ENCODE measurements around the gene BOD1L1.

BOD1L1 gene

DNA sequence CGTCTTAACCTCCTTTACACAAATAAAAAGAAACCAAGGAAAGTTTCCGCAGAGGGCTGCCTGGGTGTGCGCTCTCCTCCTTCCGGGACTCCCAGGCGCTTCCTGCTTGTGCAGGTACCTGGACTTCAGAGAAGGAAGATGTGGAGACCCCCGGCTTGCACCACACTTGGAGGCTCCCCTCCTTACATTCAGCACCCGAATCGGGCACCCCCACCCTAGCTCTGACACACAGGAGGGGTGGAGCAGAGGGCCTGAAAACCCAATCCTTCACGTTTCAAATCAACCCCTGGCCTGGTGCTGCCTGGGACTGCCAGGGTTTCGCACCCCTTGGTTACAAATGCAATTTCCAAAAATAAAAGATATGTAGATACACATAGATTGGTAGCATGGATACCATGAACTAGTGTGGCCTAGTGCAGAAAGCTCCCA is 86.3 kb downstream of the BOD1L1 start:
- DNase-seq (ENCODE audit: low read depth) = no peak
- TF ChIP-seq, protein P1, sequence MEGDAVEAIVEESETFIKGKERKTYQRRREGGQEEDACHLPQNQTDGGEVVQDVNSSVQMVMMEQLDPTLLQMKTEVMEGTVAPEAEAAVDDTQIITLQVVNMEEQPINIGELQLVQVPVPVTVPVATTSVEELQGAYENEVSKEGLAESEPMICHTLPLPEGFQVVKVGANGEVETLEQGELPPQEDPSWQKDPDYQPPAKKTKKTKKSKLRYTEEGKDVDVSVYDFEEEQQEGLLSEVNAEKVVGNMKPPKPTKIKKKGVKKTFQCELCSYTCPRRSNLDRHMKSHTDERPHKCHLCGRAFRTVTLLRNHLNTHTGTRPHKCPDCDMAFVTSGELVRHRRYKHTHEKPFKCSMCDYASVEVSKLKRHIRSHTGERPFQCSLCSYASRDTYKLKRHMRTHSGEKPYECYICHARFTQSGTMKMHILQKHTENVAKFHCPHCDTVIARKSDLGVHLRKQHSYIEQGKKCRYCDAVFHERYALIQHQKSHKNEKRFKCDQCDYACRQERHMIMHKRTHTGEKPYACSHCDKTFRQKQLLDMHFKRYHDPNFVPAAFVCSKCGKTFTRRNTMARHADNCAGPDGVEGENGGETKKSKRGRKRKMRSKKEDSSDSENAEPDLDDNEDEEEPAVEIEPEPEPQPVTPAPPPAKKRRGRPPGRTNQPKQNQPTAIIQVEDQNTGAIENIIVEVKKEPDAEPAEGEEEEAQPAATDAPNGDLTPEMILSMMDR (conservative IDR thresholded peaks at IDR 0.05; ENCODE audit: control insufficient read depth, insufficient read depth, low read depth, low read length) = no peak
- H3K4me3 ChIP-seq (ENCODE audit: control insufficient read depth, low read depth, low read length) = no peak overlapping the region

DNA sequence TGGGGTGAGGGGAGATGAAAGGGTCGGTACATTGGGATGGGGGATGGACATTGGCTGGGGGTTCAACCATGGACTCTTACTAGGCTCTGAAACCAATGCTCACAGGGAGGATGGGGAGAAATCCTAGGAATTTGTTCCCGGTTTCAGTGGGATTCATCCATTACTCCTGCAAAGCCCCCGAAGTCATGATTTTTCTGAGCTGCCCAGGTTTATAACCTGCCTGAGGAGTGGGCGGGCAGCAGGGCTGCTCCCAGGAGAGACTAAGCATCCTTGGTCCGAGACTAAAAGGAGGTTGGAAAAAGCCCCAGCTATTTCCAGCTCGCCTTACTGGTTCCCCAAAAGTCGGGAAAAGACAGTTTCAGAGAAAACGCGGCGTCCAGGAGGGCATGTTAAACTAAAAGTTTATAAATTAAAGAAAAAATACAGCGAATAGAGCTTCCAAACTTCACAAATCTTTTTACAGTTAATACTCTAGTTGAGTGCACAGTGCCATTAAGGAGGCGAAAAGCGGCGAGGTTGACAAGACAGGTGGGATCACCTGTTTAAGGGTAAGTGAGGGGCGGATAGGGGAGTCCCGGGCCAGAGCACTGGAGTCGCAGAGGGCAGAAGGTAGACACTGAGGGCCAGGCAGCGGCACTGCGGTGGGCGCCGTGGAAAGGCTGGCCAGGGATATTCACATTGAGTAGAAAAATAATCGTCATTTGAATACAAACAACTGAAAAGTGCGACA is 86.9 kb downstream of the BOD1L1 start:
- H3K4me3 ChIP-seq (ENCODE audit: control insufficient read depth, low read depth, low read length) = no peak overlapping the region
- no peak for DNase-seq (ENCODE audit: low read depth)
- TF ChIP-seq, protein P1 (conservative IDR thresholded peaks at IDR 0.05; ENCODE audit: control insufficient read depth, insufficient read depth, low read depth, low read length) = no peak

DNA sequence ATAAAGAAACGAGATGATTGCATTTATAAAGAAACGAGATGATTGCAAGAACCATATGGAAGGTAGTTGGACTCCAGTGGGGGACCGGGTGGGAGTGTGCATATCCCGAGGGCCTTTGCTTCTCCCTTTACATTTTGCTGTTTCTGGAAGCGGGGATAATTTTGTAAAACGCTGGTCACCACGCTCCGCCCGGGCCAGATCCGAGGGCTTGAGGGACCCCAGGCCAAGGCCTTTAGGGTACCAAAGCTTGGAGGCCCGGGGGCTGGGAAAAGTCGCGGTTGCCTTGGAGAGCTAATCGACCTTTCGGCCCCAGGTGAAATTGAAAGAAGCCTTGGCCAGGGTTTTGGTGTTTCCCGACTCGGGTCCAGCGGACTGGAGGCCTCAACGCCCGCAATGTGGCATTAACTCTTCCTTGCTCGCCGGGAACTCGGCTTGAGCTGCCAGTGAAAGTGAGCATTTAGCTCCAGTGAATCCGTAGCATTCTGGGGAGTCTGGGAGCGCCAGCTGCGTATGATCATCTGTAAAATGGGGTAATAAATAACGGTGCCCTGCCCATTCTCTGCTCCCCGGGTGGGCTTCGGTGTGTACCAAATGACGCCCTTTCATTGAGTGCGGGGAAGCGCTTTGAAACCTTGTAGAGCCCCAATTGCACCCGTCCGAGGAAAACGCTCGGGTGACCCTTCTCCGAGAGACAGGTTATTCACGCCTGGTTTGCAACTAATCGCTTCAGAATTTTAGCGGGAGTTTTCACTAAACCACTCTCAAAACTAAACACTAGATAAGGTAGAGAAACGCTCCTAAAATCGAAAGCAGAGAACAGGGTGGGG is 87.7 kb downstream of the BOD1L1 start:
- TF ChIP-seq, protein P1 (conservative IDR thresholded peaks at IDR 0.05; ENCODE audit: control insufficient read depth, insufficient read depth, low read depth, low read length) = no peak
- DNase-seq (ENCODE audit: low read depth) = no peak
- no peak overlapping the region for H3K4me3 ChIP-seq (ENCODE audit: control insufficient read depth, low read depth, low read length)

DNA sequence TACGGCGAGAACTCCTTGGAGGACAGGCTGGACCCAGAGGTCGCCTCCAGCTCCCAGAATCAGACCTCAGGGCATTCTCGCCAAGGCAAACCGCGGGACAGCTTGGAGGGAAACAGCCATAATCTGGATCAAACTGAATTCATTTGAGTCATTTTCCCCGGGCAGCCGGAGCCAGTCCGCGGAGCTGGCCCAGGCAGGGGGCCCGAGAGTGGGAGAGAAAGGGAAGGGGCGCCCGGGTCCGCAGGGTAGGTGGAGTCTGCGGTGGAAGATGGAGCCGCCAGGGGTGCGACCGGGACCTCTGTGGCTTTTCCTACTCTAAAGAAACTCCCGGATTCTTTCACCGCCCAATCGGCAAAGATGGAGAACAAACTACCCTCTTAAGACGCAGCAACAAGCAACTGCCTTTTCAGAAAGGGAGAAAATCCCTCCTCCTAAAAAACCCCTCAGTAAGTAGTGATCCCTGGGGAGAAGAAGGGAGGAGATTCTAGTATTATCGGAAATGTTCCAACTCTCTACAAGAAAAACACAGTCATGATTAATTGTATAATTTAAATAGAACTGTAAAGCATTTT is 88.4 kb downstream of the BOD1L1 start:
- no peak overlapping the region for H3K4me3 ChIP-seq (ENCODE audit: control insufficient read depth, low read depth, low read length)
- no peak for DNase-seq (ENCODE audit: low read depth)
- TF ChIP-seq, protein P1 (conservative IDR thresholded peaks at IDR 0.05; ENCODE audit: control insufficient read depth, insufficient read depth, low read depth, low read length) = no peak

DNA sequence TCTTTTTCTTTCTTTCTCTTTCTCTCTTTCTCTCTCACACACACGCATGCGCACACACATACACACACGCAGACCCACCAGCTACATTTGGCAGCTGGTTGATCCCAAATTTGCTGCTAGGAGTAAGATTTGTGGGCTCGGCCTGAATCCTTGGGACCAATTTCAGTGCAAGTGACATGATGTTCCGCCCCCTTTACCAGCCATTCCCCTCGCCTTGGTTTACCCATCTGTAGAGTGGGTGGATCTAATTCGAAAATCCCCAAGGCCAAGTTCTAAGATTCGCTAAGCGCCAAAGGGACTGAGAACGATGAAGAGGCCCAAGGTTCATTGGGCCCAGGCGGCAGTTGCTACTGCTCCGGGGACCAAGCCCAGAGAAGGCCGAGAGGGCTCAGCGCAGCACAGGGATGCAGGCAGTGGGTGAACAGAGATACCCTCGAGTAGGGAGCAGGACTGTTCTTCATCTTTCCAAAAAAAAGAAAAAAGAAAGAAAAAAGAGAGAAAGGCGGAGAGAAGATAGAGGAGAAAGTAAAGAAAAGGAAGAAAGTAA is 89.0 kb downstream of the BOD1L1 start:
- DNase-seq (ENCODE audit: low read depth) = no peak
- no peak overlapping the region for H3K4me3 ChIP-seq (ENCODE audit: control insufficient read depth, low read depth, low read length)
- TF ChIP-seq, protein P1 (conservative IDR thresholded peaks at IDR 0.05; ENCODE audit: control insufficient read depth, insufficient read depth, low read depth, low read length) = no peak

DNA sequence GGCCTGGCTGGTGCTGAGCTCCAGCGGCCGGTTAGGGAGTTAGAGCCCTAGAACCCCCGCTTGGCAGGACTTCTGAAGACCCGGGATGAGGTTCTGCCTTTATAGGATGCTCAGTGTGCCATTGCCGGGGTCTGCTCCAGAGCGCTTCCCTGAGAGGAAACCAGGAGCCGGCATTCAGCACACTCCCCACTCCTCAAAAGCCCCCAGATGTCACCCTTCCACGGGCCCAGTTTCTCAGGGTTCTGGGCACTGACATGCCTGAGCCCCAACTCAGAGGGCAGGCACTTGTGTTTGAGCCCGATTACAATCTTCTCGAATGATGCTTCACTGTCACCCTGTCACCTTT is 89.7 kb downstream of the BOD1L1 start:
- TF ChIP-seq, protein P1 (conservative IDR thresholded peaks at IDR 0.05; ENCODE audit: control insufficient read depth, insufficient read depth, low read depth, low read length) = no peak
- no peak for DNase-seq (ENCODE audit: low read depth)
- no peak overlapping the region for H3K4me3 ChIP-seq (ENCODE audit: control insufficient read depth, low read depth, low read length)
